GM11168 (cell line): ENCODE measurements around the gene KPTN.
"Not testable (repeated sequence)": the region's sequence is repeated elsewhere in the genome, so short reads cannot be mapped to it uniquely, and the experiment has no call there.

Experiments
- in situ Hi-C: fragments of 300-500 bp; cut with MboI; formaldehyde crosslinking; loops from one replicate; pipeline ENCODE4 v1.12.0; 2022; ENCODE audit warnings: low sequenced_read_pairs; ENCODE audit not compliant: unreplicated experiment

KPTN gene

DNA sequence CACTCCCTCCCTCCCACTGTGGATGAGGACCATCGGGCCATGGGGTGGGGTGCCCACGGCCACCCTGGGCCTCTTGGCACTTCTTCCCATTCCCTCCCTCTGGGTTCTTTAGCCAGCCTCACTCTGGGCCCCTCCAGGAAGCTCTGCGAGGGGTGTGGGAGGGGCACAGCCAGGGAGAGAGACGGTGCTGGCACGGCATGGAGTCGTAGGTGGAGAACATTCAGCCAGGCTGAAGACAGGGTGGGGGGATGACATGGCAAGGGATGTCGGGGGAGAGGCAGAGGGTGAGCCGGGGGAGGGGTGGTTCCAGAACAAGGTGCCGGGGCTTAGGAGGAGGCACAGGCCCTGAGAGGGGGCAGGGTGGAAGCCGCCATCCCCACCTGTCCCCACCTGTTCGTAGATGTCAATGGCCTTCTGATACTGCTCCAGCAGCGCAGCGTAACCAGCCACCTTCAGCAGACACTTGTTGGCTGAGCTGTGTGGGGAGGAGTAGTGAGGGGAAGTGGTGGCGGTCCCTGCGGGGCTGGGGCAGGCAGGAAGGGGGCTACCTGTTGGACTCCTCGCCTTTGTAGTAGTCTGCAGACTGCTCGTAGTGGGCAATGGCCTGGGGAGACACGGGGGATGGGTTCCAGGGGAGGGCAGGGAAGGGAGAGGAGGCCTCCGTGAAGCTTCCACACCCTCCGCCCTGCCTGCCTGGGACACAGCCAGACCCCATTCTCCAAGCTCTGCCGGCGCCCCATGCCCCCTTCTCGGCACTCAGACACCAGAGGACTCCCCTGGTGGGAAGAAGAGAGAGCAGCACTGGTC is 8.8 kb upstream of the KPTN start:
- in situ Hi-C loops = no loop called here

DNA sequence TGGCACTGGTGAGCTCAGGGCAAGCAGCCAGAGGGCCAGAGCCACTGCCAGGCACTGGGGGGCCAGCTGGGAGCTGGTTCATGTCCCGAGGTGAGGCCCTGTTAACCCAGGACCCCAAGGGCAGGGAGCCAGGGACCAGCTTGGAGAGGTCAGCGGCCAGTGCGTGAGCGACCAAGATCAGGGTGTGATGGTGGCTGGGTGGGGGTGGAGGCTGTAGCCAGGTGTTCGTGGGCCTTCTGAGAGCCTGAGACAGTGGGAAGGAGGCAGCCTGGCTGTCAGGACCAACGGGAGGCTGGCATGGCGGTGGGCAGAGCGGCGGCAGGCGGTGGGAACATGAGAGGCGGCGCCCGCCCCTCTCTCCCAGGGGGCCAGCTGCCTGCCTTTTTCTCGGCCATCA is 8.1 kb upstream of the KPTN start:
- in situ Hi-C loops = no loop called here

DNA sequence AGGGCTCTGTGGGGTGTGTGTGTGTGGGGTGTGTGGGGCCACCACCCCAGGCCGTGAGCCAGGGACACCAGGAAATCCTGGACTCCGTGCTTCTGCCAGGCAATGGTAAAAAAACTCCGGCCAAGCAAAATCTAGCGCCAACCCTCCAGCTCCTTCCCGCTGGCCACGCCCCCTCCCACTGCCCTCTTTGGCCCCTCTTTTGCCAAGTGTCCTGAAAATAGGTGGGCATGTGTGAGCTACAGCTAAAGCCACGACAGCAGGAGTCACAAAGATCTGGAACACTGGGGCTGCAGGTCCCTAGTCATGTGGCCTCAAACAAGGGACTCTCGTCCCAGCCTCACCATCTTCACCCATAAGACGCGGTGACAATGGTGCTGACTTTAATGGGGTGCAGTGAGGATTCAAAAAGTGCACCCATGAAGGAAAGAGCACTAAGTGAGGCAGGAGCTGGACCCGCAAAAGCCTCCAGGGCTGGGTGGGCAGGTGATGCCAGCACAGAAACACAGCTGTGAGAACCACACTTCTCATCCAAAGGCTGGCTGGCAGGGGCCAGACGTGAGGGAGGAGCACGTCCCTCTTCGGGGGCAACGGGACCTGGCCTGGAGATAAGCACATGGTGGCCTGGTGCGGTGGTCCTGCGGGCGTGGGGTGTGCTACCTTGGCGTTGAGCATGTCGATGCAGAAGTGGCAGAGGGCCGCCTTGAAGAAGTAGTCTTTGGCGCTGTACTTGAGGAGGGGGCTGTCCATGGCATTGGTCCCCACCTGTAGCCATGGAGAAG is 7.5 kb upstream of the KPTN start:
- in situ Hi-C loops = no loop called here

DNA sequence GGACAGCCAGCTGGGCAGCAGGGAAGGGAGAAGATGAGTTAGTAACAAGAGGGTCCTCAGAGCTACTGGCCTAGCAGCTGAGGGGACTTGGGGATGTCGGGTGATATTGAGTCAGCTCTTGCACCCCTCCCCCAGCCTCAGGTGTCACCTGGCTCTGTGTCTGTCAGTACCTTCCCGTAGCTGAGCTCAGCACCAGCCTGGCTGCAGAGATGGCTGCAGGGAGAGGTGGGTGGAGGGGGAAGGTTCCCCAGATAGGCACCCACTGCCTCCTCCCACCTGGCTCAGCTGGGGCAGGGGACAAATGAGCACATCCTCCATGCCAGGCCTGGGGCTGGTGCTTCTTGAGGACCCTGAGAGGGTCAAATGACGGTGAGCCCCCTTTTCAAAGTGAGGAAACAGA is 6.8 kb upstream of the KPTN start:
- in situ Hi-C loops = no loop called here

GRCh38 chr19:47490031-47490430 is 6.0 kb upstream of the KPTN start:
- in situ Hi-C loops = no loop called here

DNA sequence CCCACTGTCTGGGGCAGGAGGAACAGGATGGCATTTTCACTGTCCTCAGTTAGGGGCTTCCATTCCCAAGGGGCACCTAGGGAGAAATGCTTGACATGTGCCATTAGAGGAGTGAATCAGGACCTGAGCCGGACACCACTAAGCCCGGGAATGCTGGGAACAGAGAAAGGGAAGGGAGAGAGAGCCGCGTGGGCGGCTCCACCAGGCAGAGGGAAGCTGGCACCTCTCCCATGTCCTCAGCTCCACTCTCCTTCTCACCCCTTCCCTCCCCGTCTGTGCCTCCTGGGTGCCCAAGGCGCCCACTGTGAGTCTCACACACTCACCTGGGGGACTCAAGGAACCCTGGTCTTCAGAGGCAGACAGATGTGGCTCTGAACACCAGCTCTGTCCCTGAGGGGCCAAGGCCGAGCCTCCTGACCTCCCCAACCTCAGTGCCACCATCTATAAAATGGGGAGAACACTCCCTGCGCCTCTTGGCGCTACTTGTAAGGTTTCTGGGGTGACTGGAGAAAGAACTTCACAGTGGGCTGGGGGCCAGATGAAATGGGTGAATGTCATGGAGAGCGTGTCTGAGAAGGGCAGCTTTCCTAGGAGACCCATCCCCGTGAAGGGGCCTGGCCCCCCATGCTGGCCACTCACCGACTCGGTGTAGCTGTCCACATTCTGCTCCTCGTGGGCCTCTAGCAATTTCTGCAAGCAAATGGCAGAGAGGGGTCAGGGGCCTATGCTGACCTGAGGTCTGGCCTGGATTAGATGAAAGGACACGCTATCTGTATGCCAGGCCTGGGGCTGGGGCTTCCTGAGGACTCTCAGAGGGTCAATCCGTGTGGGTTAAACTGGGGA is 5.3 kb upstream of the KPTN start:
- in situ Hi-C loops = no loop called here

DNA sequence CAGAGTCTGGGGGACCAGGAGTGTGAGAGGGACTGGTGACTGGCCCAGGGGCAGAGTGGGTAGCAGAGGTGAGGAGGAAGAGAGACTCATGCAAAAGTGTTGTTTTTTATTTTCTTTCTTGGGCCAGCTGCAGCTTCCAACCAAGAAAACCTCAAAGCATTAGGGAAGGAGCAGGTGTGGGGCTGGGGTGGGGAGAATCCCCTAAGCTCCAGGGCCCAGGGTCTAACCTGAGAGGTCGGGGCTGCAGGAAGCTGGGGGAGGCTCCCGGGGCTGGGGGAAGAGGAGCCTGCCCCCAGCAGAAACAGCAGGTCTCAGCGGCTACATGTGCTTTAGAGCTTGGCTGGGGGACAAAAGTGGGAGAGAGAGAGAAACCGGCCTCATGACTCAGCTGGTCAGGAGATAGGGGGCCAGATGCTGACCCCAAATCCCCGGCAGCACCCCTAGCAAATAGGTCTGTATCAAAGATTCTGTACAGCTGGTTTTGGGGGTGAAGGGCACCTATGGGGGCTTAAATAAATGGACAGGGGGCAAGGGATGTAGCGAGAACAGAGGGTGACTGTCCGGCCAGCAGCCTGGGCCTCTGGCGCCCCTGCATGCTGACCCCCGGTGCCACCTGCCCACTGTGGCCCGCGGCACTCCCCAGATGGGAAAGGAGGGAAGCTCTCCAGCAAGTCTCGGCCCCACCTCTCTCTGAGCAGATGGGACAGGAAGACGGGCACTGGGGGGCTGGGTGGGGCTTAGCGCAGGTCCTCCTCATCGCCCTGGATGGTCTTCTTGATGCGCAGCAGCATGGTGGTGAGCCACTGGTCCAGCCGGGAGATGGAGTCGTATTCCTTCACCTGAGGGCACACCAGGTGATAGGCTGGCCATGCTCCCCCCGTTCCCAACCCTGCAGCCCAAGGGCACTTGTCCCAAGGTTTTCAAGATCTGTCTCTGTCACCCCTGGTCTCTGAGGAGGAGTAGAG is 3.8 kb upstream of the KPTN start:
- in situ Hi-C loops = no loop called here

DNA sequence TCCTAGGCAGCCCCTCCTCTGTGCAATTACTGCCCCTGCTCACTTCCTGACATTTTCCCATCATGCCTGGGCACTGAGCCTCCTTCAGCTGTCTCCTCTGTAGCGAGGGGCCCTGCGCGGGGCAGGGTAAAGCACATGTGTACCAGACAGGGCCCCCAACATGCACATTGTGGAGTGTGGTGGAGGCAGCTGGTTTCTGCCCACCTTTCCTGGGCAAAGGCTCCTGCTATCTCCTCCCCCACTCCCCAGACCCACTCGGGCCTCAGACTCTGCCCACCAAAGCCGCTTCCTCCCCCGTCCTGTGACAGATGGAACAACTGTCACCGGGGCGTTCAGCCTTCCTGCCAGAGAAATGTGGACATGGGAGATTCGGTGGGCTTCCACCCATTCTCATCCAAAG is 2.9 kb upstream of the KPTN start:
- in situ Hi-C loops = no loop called here

GRCh38 chr19:47486220-47486619 is 2.2 kb upstream of the KPTN start:
- in situ Hi-C loops = not testable (repeated sequence)

DNA sequence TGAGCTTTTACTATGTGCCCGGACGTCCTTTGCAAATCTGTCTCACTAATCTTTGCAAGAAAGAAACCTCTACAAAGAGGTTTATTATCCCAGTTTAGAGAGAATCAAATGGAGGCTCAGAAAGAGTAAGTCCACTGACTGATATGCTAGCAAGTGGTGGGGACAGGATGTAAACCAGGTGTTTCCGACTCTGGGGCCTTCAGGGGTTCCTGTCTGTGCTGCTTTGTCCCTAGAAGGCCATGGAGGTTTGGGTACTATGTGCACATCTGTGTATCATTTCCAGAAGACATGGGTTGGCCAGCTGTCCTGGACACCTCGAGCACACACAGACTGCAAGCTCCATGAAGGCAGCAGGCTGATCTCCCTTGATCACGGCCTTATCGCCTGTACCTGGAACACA is 1.2 kb upstream of the KPTN start:
- in situ Hi-C loops = no loop called here

DNA sequence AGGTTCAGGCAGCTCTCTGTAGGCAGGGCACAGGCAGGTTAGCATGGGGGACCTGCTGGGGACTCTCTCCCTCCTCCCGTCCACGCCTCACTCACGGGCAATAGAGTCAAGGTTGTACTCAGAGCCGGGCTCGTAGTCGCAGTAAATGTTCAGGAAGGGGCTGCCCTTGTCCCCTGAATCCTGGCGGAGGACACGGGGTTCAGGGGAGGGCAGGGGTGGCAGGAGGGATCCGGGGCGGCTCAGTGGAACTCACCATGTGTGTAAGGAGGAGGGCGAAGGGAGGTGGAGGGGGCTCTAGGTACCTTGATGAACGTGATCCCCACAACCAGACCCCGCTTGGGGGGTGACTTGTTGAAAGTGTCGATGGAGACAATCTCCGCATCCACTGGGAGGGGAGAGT is 819 bp downstream of the KPTN start:
- in situ Hi-C loops = no loop called here

DNA sequence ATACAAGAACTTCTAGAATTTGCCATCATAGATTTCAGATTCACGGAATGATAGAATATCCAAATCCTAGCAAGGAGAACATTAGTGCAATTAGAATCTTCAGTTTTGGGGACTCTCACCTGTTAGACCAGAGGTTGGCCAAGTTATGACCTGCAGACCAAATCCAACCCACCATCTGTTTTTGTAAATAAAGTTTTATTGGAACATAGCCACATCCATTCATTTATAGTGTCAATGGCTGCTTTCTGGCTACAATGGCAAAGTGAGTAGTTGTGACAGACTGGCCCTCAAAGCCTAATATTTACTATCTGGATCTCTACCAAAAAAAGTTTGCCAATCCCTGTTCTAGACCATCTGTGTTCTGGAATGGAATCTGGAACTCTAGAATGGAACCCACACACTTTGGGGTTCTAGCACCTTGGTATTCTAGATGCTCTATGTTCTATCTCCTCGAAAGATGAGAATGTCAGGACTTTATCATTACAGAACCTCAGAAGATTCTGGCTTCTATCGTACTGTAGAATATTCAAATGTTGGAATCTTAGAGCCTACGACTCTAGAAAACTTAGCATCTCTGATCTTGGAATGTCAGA is 2.5 kb downstream of the KPTN start:
- in situ Hi-C loops = no loop called here

- in situ Hi-C loops = no loop called here
Observed at GRCh38 chr19:47480658-47481057, 3.4 kb downstream of the KPTN start.

DNA sequence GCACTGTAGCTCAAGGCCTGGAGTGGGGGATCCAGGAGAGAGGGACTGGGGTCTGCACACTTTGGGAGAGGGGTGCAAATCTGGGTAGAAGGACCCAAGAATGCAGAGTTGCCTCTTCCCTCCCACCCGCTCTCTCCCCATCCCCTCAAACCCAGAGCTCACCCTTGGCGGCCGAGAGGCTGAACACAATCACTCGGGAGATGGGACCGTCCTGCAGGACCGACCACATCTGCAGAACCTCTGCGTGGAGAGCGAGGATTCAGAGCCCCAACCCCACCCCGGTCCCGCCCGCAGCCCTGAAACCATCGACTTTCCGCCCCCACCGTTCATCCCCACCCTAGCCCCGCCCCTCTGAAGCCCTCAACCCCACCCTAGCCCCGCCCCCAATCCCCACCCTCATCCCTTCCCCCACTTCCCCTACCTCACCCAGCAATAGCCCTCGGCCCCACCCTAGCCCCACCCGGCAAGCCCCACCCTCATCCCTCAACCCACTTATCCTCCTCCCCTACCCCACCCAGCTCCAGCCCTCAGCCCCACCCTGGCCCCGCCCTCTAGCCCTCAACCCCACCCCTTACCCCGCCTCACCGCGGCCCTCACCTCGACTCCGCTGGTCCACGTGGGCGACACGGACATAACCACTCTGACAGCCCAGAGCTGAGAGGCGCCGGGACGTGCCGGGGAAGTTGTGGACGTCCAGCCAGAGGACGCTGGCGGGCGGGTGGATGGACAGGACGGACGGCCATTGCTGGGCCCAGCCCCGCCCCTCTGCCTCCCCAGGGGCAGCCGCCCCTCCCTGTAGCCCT is 4.1 kb downstream of the KPTN start:
- in situ Hi-C loops = no loop called here

- in situ Hi-C loops = no loop called here
Observed at GRCh38 chr19:47476438-47476972, 7.5 kb downstream of the KPTN start.

DNA sequence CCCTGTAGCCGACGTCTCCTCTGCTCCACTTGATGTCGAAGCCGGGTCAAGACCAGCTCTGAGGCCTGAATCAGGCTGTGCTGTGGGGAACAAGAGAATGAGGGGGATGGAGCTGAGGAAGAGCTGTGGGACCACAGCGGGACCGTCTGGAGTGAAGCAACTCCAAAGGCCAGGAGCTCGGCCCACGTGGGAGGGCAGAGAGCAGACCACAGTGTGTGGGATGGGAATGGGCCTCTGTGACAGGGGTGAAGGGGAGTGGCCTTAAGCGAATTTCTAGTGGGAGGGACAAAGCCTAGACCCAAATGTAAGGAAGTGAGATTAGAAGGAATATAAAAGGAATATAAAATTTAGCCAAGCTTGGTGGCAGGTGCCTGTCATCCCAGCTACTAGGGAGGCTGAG is 8.6 kb downstream of the KPTN start:
- in situ Hi-C loops = no loop called here

GRCh38 chr19:47473336-47473735 is 10.7 kb downstream of the KPTN start:
- in situ Hi-C loops = loop anchor here (5.0 kb wide), 1 partner anchor 36 kb away; no protein-coding TSS in a partner anchor
